HS-27A (cell line): ENCODE results near the gene FBXO2.
A peak's percentile ranks its signal among the peaks of the same experiment; 100 is the strongest.

Experiments
- DNase-seq: peaks from one replicate; pipeline ENCODE4 v3.0.0-alpha.2; 2012; ENCODE audit warnings: low read depth, missing footprints

Gene FBXO2, protein sequence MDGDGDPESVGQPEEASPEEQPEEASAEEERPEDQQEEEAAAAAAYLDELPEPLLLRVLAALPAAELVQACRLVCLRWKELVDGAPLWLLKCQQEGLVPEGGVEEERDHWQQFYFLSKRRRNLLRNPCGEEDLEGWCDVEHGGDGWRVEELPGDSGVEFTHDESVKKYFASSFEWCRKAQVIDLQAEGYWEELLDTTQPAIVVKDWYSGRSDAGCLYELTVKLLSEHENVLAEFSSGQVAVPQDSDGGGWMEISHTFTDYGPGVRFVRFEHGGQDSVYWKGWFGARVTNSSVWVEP

DNA sequence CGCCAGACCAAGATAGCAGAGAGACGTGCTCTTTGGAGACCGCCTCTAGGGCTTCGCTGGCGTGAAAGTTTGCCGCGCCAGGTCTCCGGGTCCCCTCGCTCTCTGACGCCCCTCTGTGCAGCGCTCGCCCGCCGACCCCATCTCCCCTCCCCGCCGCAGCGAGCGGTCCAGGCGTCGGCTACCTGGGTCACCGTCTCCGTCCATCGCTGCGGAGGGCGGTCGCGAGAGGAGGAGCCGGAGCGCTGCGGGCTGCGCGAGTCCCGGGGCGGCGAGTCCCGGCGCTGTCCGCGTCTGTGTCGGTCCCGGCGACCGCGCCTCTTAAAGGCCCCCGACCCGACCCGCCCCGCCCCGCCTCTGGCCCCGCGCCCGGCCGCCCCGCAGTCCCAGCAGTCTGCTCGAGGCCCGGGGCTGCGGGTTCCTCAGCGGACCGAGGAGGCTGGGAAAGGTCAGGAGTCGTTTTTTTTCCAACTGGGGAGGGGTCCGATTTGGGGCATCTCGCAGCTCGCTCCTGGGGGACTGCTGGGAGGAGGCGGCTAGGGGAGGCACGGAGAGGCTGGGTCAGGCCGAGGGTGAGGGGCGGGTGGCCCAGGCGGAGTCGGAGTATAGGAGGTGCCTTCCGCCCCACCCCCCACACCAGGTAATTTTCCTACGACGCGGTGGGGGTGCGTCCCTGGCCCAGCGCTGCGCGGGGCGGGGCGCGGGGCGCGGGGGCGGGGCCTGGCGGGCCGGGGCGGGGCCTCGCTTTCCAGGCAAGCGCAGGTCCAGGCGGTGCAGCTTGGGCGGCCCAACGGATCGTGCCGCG lies at the start of gene FBXO2, which contains the start of gene FBXO44:
TSS of gene FBXO2 (minus strand) at position 293 of the 802 bp plus-strand sequence. CDS start at position 204, 89 bp downstream.
TSS of gene FBXO44 (plus strand) at position 741 of the 802 bp plus-strand sequence. CDS start 959 bp downstream, outside the sequence.
- DNase-seq: no peak

DNA sequence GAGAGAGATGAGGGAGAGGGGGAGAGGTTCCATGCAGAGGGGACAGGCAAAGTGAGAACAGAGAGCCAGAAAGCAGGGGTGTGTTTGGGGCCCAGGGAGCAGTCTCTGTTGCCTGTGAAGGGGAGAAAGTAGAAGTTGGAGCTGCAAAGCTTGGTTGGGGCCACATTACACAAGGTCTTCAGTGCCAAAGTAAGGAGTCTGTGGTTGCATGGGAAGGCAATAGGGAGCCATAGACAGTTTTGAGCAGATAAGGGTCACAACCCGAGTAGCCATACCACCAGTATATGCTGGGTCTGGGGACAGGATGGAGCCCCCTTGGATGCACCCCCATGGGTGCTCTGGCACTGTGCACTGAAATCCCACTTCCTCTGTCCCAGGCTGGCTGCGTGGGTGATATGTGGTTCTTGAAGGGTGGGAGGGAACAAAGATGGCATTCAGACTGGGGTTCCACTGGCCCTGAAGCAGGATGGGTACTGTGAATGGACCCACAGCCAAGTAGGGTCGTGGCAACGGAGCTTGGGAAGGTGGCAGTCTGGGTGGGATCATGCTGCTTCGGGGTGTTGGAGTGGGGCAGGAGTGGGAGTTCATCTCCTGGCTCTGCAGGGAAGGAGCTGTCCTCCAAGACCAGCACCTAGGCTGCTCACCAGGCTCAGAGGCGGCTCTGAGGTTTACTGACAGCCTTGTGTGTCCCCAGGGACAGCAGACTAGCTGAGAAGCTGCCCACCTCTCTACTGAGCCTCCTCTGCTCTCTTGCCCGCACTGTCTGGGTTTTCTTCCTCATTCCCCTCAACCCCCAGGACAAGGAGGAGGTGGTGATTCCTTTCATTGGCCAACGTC lies 49.3 kb upstream of the FBXO2 start:
- no peak for DNase-seq

- DNase-seq: no peak
Observed at GRCh38 chr1:11701981-11702803, 48.0 kb upstream of the FBXO2 start.

DNA sequence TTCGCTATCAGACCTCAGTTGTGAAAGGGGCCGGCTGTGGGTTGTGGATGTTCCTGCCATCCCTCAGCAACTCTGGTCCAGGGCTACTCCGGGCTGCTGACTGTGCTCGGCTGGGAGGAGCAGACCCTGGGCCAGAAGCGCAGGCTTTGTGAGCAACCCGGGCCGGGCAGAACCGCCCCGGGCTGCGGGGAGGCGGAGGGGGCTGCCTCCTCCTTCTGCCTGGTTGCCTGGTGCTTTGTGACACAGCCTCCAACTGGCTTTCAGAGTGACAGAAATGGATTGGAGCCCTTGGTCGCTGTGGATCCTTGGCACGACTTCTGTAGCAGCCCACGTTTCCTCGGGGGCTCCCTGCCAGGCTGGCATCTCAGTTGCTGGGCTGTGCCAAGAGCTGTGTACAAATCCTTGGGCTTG lies 47.3 kb upstream of the FBXO2 start:
- no peak for DNase-seq

- no peak for DNase-seq
Observed at GRCh38 chr1:11700601-11701467, 46.6 kb upstream of the FBXO2 start.

- DNase-seq: no peak
Observed at GRCh38 chr1:11697893-11698210, 43.6 kb upstream of the FBXO2 start.

- no peak for DNase-seq
Observed at GRCh38 chr1:11697188-11697892, 43.1 kb upstream of the FBXO2 start.

DNA sequence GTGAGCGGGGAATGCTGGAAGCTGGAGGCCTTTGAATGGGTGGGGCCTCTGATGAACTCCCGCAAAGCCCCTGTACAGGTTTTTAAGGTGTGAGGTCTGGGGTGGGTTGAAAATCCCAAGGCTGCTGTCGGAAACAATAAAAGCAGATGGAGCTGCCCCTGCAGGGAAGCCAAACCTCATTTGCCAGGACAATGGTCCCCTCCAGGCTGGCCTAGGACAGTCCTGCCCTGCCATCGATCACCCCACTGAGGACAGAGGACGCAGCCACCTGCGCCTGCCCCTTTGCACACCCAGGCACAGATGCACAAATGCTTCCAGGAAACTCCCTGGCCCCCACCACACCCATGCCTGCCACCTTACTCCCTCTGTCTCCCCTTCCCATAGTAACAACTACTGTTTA lies 41.6 kb upstream of the FBXO2 start:
- no peak for DNase-seq

DNA sequence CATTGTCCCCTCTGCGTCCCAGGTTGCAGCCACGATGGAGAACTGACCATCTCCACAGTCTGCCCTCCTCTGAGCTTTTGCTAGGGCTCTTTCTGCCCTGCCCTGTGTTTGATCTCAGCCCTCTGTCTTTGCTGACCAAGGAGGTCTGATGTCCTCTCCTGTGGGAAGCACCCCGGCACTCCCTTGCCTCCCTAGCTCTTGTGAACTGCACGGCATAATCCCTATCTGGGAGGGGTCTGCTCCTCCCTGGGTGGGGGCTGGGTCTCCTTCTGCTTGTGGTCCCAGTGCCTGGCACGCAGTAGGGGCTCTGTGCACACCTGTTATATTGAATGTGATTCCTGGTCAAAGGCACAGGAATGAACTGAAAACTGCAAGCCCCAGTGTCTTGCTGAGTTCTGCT lies 39.7 kb upstream of the FBXO2 start:
- no peak for DNase-seq

- DNase-seq: peak; percentile 66
Observed at GRCh38 chr1:11693024-11693590, 38.9 kb upstream of the FBXO2 start.

- DNase-seq: no peak
Observed at GRCh38 chr1:11691928-11692711, 37.9 kb upstream of the FBXO2 start.

DNA sequence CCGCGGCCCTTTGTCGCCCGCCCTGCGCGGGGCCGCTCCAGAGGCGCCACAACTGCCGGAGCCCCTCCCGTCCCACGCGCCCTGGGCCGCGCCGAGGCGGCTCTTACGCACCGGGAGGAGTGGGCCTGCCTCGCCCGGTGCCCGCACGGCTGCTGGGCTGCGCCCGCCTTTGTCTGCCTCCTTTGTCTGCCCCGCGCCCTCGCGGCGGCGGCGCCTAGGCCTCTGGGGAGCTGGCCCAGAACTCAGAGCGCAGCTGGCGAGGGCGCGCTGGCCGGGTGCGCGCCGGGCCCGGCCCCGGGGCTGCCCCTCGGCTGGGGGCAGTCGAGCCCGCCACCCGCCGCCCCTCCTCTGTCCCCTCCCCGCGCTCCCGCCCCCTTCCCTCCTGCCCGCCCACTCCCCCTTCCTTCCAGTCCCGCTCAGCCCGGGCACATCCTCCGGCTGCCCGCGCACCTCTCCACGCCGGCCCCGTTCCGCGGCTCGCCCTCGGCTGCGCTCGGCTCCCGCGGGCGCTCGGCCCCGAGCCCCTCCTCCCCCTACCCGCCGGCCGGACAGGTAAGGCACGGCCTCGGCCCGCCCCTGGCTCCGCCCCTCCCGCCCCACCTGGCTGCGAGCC lies 37.2 kb upstream of the FBXO2 start, which contains the start of gene DRAXIN:
TSS of gene DRAXIN (plus strand) at position 409 of the 613 bp plus-strand sequence. CDS start 14,549 bp downstream, outside the sequence.
- no peak for DNase-seq

GRCh38 chr1:11690397-11691301 lies 36.4 kb upstream of the FBXO2 start:
- DNase-seq: no peak

DNA sequence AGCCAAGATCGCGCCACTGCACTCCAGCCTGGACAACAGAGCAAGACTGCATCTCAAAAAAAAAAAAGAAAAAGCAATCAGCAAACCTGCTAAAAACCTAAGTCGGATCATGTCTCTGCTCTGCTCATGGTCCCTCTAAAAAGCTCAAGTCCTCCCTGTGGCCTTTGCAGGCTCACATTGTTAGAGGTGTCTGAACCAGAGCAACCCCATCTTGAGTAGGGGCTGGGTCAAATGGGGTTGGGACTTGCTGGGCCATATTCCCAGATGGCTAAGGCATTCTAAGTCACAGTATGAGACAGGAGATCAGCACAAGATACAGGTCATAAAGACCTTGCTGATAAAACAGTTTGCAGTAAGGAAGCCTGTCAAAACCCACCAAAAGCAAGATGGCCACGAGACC lies 34.3 kb upstream of the FBXO2 start:
- DNase-seq: no peak

DNA sequence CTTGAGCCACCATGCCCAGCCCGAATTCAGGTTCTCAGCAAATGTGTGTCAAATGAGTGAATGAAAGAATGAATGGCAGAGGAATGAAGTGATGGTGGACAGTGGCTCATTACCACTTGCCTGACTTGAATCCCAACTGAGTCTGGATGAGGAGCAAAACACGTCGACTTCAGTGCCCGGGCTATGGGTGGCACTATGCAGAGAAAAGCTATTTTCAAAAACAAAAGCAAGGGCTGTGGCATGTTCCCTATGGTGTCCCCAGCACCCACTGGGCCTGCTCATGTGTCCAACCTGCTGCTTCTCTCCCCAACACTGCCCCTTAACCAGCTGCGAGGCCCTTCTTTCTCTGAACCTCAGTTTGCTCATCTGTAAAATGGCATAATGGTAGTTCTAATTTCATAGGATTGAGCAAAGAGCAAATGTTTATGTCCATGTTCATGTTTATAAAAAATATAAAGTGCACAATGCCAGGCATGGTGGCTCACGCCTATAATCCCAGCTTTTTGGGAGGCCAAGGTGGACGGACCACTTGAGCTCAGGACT lies 31.1 kb upstream of the FBXO2 start:
- DNase-seq: no peak

DNA sequence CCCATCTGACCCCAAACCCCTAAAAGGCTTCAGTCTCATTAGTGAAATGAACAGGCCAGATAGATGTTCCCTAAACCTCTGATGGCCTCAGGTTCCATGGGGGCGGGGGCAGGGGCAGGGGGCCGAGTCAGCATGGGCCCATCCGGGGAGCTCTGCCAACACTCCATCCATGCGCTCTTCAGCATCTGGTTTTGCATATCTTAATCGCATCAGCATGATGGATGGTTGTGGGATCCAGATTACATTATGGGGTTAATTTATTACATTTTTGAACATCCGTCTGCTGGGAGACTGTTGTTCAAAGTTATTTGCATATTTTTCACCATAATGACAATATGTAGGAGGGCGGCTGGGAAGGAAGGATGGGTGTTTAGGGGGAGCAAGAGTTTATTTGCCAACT lies 29.8 kb upstream of the FBXO2 start:
- no peak for DNase-seq

DNA sequence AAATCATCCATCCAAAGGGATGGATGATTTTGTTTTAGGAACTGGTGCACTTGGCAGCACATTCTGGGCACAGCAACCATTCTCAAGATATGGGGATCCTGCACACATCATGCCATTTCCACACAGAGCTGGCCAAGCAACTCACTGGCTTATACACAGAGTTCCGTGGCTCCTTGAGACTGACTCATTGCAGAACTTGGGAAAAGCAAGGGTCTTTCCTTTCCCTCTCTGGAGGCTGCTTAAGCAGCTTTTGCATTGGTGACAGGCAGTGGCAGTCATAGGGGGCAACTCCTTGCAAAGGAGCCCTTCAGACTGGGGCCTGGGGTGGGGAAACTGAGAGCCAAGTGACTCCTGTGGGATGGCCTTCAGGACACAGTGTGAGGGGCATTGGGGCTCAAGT lies 28.6 kb upstream of the FBXO2 start:
- no peak for DNase-seq
